Gastroesophageal sphincter (tissue), 3 donors: Measurements from ENCODE around the gene SLC2A9.

ENCODE experiments used
- CTCF ChIP-seq, 4 experiments: fragments of 200-600 bp in 2 of 4; fragments of 450-650 bp in 2 of 4; sonication (generic) in 1 of 4; IDR thresholded peaks; one replicate each; pipeline ENCODE4 v1.5.1; 2017 to 2019; ENCODE audit warnings: antibody characterized with exemption in 4 of 4, mild to moderate bottlenecking in 2 of 4, moderate library complexity in 2 of 4
- EP300 ChIP-seq: sonication (generic); formaldehyde crosslinking; IDR thresholded peaks from one replicate; pipeline ENCODE4 v1.6.1; 2017; ENCODE audit warnings: antibody characterized with exemption, mild to moderate bottlenecking
- POLR2A ChIP-seq, 2 donors: fragments of 450-650 bp; IDR thresholded peaks; one replicate each; pipeline ENCODE4 v1.6.1; 2017; ENCODE audit warnings: antibody characterized with exemption in 2 of 2, mild to moderate bottlenecking in 2 of 2, moderate library complexity in 1 of 2
- POLR2AphosphoS5 ChIP-seq: sonication (generic); formaldehyde crosslinking; IDR thresholded peaks from one replicate; pipeline ENCODE4 v1.6.1; 2017; ENCODE audit warnings: antibody characterized with exemption

- TF ChIP-seq POLR2A (IDR thresholded peaks at IDR 0.05) (no peak), CTCF (IDR thresholded peaks at IDR 0.05) (no peak), POLR2AphosphoS5 (no peak), EP300 (no peak)
These were observed 32.9 kb downstream of the SLC2A9 start for GRCh38 chr4:9988363-9988749.
